Inflammatory macrophage (primary cell): ENCODE data around the gene ZNF154.
"Not testable (repeated sequence)": the region's sequence is repeated elsewhere in the genome, so short reads cannot be mapped to it uniquely, and the experiment has no call there.

ENCODE experiments used
- DNase-seq, 2 donors: peaks; one replicate each; pipeline ENCODE4 v3.0.0-alpha.2; 2020 to 2022
- total RNA-seq, 18 experiments: gene quantifications; one replicate each; lab custom pipeline; 2026; ENCODE audit warnings: mixed read lengths in 6 of 18, inconsistent platforms in 2 of 18; lab: John Stamatoyannopoulos, UW

ZNF154 gene
- total RNA-seq: 0 to 0.82 (median 0.10) reads per million in 18 experiments

DNA sequence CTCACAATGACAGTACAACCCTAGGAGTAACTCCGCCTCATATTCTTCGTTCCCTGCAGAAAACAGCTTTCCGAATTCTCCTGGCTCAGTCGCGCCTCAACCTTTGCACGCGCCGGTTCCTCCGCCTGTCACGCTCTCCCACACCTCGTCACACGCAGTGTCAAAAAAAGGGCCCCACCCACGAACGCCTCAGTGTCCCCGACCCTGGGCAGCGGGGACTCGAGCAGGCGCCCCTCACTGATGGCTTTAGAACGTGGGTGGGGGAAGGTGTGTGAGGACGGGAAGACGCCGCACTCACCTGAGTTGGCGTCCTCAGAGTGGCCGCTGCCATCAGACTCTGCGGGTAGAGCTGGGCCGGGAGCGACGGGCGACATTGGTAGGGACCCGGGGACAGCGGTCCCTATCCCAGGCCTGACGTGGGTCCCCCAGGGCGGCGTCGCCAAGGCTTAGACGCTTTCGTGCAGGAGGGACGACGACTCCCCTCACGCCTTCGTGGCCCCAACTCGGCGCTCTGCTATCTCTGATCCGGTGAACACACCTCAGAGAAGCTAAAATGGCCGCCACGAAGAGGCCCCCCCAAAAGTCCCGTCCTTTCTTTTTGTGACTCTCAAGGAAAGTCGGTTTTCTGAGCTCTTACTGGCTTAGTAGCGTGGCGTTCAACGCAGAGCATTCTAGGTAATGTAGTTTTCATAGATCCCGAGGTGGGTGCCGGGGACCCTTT is at the start of gene ZNF154:
ZNF154 (minus strand) TSS at position 564 of the 721 bp plus-strand sequence; CDS start at position 331, 233 bp downstream.
- no peak for DNase-seq

- DNase-seq: no peak
Observed at GRCh38 chr19:57757941-57758340, 48.9 kb upstream of the ZNF154 start.

- no peak for DNase-seq
Observed at GRCh38 chr19:57755031-57755430, 46.0 kb upstream of the ZNF154 start.

DNA sequence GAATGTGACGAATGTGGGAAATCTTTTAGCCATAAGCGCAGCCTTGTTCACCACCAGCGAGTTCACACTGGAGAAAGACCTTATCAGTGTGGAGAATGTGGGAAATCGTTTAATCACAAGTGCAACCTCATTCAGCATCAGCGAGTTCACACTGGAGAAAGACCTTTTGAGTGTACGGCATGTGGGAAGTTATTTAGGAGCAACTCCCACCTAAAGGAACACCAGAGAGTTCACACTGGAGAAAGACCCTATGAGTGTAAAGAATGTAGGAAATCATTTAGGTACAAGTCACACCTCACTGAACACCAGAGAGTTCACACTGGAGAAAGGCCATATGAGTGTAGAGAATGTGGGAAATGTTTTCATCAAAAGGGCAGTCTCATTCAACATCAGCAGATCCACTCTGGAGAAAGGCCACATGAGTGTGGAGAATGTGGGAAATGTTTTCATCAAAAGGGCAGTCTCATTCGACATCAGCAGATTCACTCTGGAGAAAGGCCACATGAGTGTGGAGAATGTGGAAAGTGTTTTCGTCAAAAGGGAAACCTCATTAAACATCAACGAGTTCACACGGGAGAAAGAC is 45.2 kb upstream of the ZNF154 start:
- DNase-seq: no peak

DNA sequence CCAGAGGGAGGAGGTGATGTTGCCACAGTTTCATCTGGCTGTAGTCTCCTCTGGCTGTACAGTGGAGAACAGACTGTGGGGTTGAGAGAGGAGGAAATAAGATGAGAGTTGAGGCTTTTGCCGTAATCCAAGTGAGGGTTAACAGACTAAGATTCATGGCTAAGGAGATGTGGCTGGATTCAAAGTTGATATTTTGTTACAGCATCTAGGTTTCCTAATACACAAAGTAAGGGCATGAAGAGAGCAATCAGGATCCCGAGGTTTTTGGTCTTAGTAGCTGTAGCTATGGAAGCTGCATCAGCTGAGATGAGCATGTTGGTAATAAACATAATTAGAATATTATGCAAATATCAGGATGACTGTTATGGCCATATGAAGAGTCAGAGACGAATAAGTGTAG is 39.0 kb upstream of the ZNF154 start:
- DNase-seq: no peak

GRCh38 chr19:57747472-57747807 is 38.4 kb upstream of the ZNF154 start:
- DNase-seq: no peak

DNA sequence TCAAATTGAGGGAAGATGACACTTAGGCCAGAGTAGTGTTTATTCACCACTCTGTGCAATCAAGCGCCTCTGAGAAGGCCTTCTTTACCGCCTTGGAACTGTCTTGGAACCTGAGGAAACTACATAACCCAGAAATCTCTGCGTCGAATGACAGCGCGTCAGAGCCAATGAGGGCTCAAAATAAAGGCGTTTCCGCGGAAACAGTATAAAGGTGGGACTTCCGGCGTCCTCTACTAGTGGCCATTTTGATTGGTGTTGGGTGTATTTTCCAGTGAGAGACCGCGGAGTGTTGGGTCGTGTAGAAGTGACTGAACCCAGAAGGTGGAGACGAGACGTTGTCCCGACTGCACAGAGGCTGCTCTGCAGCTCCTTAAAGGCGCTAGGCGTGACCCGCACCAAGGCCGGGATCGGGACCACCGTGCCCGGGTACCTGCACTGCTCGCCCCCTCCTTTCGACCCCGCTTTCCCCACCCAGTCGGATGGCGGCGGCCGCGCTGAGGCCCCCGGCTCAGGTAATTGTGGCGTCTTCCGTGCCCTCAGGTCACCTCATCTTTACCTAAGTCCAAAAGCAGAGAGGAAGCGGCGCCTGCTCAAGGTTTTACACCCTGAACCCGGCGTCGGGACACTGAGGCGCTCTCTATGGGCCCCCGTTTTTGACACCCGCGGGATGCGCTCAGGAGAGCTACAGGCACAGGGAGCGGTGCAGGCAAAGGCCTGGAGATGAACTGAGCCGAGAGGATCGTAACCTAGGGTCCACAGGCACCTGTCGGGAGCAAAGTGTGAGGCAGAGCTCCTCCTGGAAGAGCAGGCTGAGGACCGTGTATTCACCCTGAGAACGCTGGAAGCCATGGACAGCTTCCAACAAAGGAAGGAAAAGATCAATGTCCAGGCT is 37.8 kb upstream of the ZNF154 start, which contains the start of gene ZNF776:
ZNF776 (plus strand) TSS at position 236 of the 892 bp plus-strand sequence; CDS start at position 480, 244 bp downstream.
- DNase-seq: peak; percentile 93 to 97

DNA sequence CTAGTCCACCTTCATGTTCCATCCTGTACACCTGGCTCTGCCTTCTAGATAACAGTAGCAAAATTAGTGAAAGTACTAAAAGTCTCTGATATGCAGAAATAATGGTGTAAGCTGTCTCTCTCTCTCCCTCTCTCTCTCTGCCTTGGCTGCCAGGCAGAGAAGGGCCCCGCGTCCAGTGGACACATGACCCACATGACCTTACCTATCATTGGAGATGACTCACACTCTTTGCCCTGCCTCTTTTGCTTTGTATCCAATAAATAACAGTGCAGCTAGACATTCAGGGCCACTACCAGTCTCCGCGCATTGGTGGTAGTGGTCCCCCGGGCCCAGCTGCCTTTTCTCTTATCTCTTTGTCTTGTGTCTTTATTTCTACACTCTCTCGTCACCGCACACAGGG is 29.8 kb upstream of the ZNF154 start:
- DNase-seq: not testable (repeated sequence)

DNA sequence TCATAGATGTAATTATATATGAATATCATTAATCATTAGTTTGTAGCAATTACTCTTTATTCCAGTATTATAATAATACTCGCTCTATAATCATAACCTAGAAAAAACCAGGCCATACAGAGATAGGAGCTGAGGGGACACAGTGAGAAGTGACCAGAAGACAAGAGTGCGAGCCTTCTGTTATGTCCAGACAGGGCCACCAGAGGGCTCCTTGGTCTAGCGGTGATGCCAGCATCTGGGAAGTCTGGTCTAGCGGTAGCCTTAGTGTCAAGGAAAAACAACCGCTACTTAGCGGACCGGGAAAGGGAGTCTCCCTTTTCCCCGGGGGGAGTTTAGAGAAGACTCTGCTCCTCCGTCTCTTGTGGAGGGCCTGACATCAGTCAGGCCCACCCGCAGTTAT is 29.3 kb upstream of the ZNF154 start:
- peak; percentile 33 for DNase-seq

GRCh38 chr19:57720878-57721277 is 11.9 kb upstream of the ZNF154 start:
- no peak for DNase-seq

GRCh38 chr19:57719901-57720519 is 11.0 kb upstream of the ZNF154 start:
- no peak for DNase-seq

DNA sequence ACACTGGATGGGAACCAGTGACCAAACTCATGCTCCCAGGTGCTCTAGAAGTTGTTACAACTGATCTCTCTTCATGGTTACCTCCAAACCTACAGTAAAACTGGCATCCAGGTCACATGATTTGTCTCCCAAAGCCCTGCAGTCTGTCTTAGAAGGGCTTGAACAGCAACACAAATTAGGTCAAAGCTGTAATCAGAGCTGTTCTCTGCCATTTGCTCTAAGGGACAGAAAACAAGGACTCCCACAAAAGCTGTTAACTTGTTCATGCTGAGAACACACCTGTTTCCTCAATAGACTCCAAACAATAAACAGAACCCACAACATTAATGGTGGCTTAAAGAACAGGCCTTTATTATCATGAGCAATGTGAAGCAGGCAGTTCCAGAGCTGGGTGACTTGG is 10.4 kb upstream of the ZNF154 start:
- DNase-seq: no peak

GRCh38 chr19:57712222-57712621 is 3.2 kb upstream of the ZNF154 start:
- DNase-seq: no peak

DNA sequence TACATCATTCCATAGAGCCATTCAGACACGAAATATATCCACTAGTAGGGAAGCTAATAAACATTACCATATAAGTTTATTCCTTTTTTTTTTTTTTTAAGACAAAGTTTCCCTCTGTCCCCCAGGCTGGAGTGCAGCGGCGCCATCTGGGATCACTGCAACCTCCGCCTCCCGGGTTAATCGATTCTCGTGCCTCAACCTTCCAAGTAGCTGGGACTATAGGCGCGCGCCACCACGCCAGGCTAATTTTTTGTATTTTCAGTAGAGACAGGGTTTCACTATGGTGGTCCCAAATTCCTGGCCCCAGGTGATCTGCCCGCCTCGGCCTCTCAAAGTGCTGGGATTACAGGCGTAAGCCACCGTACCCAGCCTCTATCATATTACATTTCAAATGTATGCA is 612 bp upstream of the ZNF154 start:
- DNase-seq: no peak

DNA sequence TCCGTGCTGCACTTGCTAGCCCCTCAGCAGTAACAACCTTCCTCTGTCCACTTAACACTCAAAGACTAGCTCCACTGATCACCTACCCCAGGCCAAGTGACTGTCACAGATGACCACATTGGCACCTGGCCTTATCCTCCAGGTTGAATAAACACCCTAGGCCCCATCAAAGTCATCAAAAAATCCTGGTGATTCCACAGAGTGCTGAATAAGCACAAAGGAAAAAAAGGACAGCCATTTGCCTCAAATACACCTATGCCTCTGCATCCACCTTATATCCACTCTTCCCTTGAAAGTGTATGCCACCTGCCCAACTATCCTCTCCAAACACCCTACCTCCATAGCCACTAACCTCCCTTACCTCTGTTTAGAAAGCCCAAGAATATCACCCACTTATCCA is 2.7 kb downstream of the ZNF154 start:
- no peak for DNase-seq

- no peak for DNase-seq
Observed at GRCh38 chr19:57701625-57702024, 7.4 kb downstream of the ZNF154 start.

GRCh38 chr19:57689750-57690149 is 19.3 kb downstream of the ZNF154 start:
- DNase-seq: no peak

DNA sequence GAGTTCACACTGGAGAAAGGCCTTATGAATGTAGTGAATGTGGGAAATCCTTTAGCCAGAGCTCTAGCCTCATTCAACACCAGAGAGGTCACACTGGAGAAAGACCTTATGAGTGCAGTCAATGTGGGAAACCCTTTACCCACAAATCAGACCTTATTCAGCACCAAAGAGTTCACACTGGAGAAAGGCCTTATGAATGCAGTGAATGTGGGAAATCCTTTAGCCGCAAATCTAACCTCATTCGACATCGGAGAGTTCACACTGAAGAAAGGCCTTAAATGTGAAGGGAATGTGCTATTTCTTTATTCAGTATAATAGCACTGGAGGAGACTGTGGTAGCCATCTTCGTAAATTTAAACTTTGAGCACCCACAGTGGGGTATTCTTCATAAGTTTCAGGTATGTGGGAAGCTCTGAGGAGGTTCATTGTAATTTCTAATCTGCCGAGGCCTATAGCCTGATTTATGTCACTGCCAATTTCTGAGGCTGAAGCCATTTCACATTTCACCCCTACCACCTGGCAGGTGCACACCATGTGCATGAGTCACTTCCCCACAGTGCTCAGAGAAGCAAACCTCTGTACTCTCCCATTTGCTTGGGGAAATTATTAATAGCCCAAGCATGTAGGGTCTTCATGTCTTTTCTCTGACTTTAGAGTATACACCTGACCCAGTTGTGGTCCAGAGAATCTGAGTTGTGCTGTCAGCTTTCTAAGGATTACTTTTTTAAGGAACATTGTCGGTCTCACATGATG is 20.8 kb downstream of the ZNF154 start:
- no peak for DNase-seq

DNA sequence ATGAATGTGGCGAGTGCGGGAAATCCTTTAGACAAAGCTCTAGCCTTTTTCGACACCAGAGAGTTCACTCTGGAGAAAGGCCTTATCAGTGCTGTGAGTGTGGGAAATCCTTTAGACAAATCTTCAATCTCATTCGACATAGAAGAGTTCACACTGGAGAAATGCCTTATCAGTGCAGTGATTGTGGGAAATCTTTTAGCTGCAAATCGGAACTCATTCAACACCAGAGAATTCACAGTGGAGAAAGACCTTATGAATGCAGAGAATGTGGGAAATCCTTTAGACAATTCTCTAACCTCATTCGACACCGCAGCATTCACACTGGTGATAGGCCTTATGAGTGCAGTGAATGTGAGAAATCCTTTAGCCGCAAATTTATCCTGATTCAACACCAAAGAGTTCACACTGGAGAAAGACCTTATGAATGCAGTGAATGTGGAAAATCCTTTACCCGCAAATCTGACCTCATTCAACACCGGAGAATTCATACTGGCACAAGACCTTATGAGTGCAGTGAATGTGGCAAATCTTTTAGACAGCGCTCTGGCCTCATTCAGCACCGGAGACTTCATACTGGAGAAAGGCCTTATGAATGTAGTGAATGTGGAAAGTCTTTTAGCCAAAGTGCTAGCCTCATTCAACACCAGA is 21.5 kb downstream of the ZNF154 start:
- DNase-seq: no peak

DNA sequence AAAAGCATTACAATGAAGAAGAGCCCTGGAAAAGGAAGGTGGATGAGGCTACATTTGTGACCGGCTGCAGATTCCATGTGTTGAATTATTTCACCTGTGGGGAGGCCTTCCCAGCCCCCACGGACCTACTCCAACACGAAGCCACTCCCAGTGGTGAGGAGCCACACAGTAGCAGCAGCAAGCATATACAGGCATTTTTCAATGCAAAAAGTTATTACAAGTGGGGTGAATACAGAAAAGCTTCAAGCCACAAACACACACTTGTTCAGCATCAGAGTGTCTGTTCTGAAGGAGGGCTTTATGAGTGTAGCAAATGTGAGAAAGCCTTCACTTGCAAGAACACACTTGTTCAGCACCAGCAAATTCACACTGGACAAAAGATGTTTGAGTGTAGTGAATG is 22.3 kb downstream of the ZNF154 start:
- no peak for DNase-seq

- DNase-seq: no peak
Observed at GRCh38 chr19:57682226-57682766, 26.7 kb downstream of the ZNF154 start.
